Liver (tissue), 9 donors: Measurements from ENCODE around the gene ENAH. TPM values are rescaled to one million over a fixed set of nuclear protein-coding genes. Genes with fewer than 3 reads are reported as not detected.

ENCODE experiments used
- DNase-seq: peaks from one replicate; pipeline ENCODE4 v3.0.0-alpha.2; 2017; ENCODE audit warnings: low spot score
- H3K27ac ChIP-seq, 2 donors: one replicate each; pipeline ENCODE4 v1.7.0; 2013; ENCODE audit warnings: inconsistent platforms in 2 of 2, low read length in 2 of 2, control low read depth in 1 of 2, low read depth in 1 of 2, mild to moderate bottlenecking in 1 of 2
- H3K27me3 ChIP-seq, 4 donors: one replicate each; pipeline versions ENCODE4 v1.6.1 to v1.7.0; 2013; ENCODE audit warnings: low read length in 3 of 4, inconsistent platforms in 1 of 4, mild to moderate bottlenecking in 1 of 4, moderate library complexity in 1 of 4; ENCODE audit not compliant: control insufficient read depth in 4 of 4, insufficient read depth in 4 of 4
- H3K36me3 ChIP-seq, 4 donors: one replicate each; pipeline versions ENCODE4 v1.6.1 to v1.7.0; 2013; ENCODE audit warnings: low read length in 3 of 4, mild to moderate bottlenecking in 3 of 4, low read depth in 1 of 4, moderate library complexity in 1 of 4; ENCODE audit not compliant: control insufficient read depth in 4 of 4, insufficient read depth in 3 of 4
- H3K4me1 ChIP-seq, 4 donors: one replicate each; pipeline versions ENCODE4 v1.6.1 to v1.7.0; 2013; ENCODE audit warnings: low read length in 3 of 4, mild to moderate bottlenecking in 3 of 4, moderate library complexity in 1 of 4; ENCODE audit not compliant: control insufficient read depth in 4 of 4, insufficient read depth in 4 of 4
- H3K4me3 ChIP-seq, 3 donors: one replicate each; pipeline versions ENCODE4 v1.6.1 to v1.7.0; 2013; ENCODE audit warnings: low read length in 3 of 3, control low read depth in 1 of 3, low read depth in 1 of 3, mild to moderate bottlenecking in 1 of 3
- H3K9ac ChIP-seq, 2 donors: one replicate each; pipeline ENCODE4 v1.7.0; 2013; ENCODE audit warnings: low read length in 2 of 2, mild to moderate bottlenecking in 2 of 2, moderate library complexity in 2 of 2, control low read depth in 1 of 2, low read depth in 1 of 2
- H3K9me3 ChIP-seq, 4 donors: one replicate each; pipeline versions ENCODE4 v1.6.1 to v1.7.0; 2013; ENCODE audit warnings: low read length in 3 of 4; ENCODE audit not compliant: control insufficient read depth in 4 of 4
- ATF3 ChIP-seq: IDR thresholded peaks from 2 replicates; pipeline ENCODE4 v1.6.1; 2016; ENCODE audit warnings: antibody characterized with exemption
- EGR1 ChIP-seq, 2 donors: IDR thresholded peaks; 2 replicates each; pipeline ENCODE4 v1.6.1; 2016 to 2018; ENCODE audit warnings: antibody characterized with exemption in 2 of 2, low read depth in 2 of 2
- FOXA1 ChIP-seq: IDR thresholded peaks from 2 replicates; pipeline ENCODE4 v1.6.1; 2016; ENCODE audit warnings: antibody characterized with exemption
- FOXA2 ChIP-seq: IDR thresholded peaks from 2 replicates; pipeline ENCODE4 v1.6.1; 2016; ENCODE audit warnings: antibody characterized with exemption
- GABPA ChIP-seq, 2 donors: IDR thresholded peaks in 1 of 2; conservative IDR thresholded peaks in 1 of 2; 2 replicates each; pipeline ENCODE4 v1.6.1; 2016; ENCODE audit warnings: antibody characterized with exemption in 2 of 2, mild to moderate bottlenecking in 1 of 2, moderate library complexity in 1 of 2
- HNF4A ChIP-seq, 2 donors: conservative IDR thresholded peaks; 2 replicates each; pipeline ENCODE4 v1.6.1; 2016; ENCODE audit warnings: antibody characterized with exemption in 2 of 2, mild to moderate bottlenecking in 2 of 2
- HNF4G ChIP-seq: IDR thresholded peaks from 2 replicates; pipeline ENCODE4 v1.6.1; 2016; ENCODE audit warnings: antibody characterized with exemption
- JUND ChIP-seq, 2 donors: IDR thresholded peaks; 2 replicates each; pipeline ENCODE4 v1.6.1; 2016; ENCODE audit warnings: antibody characterized with exemption in 2 of 2
- NR2F2 ChIP-seq: IDR thresholded peaks from 2 replicates; pipeline ENCODE4 v1.6.1; 2016; ENCODE audit warnings: antibody characterized with exemption
- RAD21 ChIP-seq, 2 donors: IDR thresholded peaks; 2 replicates each; pipeline ENCODE4 v1.6.1; 2016; ENCODE audit warnings: antibody characterized with exemption in 2 of 2, mild to moderate bottlenecking in 2 of 2
- RXRA ChIP-seq, 2 donors: IDR thresholded peaks; 2 replicates each; pipeline ENCODE4 v1.6.1; 2017 to 2018; ENCODE audit warnings: antibody characterized with exemption in 2 of 2, mild to moderate bottlenecking in 1 of 2
- SP1 ChIP-seq: IDR thresholded peaks from 2 replicates; pipeline ENCODE4 v1.6.1; 2018; ENCODE audit warnings: antibody characterized with exemption, mild to moderate bottlenecking
- TAF1 ChIP-seq: conservative IDR thresholded peaks from 2 replicates; pipeline ENCODE4 v1.6.1; 2016; ENCODE audit warnings: antibody characterized with exemption, mild to moderate bottlenecking
- YY1 ChIP-seq: IDR thresholded peaks from 2 replicates; pipeline ENCODE4 v1.6.1; 2016; ENCODE audit warnings: antibody characterized with exemption, mild to moderate bottlenecking
- WGBS: extraction: QIAGEN DNeasy Blood & Tissue Kit; methylation state at CpG from one replicate; pipeline ENCODE4 v1.1.7; 2013; 5-methylcytosine and 5-hydroxymethylcytosine counted together
- polyA plus RNA-seq, 2 donors: library from polyadenylated mRNA; stranded (reverse) in 1 of 2; unstranded in 1 of 2; fragments of 200-250 nt in 1 of 2; fragments of >200 nt in 1 of 2; fragmentation: Nextera tagmentation in 1 of 2; extraction: Ambion mirVana in 1 of 2; gene quantifications; one replicate each; pipeline versions ENCODE4 v1.2.1 to v1.2.3, GENCODE V29; 2013 to 2015
- total RNA-seq, 2 donors: library from RNA; depleted of rRNA; stranded (reverse); fragments of >200 nt; gene quantifications; one replicate each; pipeline ENCODE4 v1.2.3, GENCODE V29; 2014
- TF ChIP-seq, protein P1 (sequence below): IDR thresholded peaks from 2 replicates; pipeline ENCODE4 v1.6.1; 2016; ENCODE audit warnings: antibody characterized with exemption, mild to moderate bottlenecking
- TF ChIP-seq, protein P2 (sequence below): IDR thresholded peaks from 2 replicates; pipeline ENCODE4 v1.6.1; 2016; ENCODE audit warnings: antibody characterized with exemption
- TF ChIP-seq, protein P3 (sequence below): fragments of 150-350 bp; IDR thresholded peaks from 2 replicates; pipeline ENCODE4 v1.5.1; 2017; ENCODE audit warnings: improper control_type of control experiment, low read depth, low read length; ENCODE audit not compliant: missing input control
- TF ChIP-seq, protein P4 (sequence below): IDR thresholded peaks from 2 replicates; pipeline ENCODE4 v1.6.1; 2016; ENCODE audit warnings: antibody characterized with exemption
- donor health status: healthy.
- donor health status: healthy.
- donor health status: healthy.
- donor health status: healthy.
- donor health status: healthy.

ENAH gene
- total and polyA plus RNA-seq, 4 donors: 2.8 to 8.4 (median 4.5) TPM

GRCh38 chr1:225662155-225662554 is 9.2 kb upstream of the ENAH start (continued):
- TF ChIP-seq, protein P1, sequence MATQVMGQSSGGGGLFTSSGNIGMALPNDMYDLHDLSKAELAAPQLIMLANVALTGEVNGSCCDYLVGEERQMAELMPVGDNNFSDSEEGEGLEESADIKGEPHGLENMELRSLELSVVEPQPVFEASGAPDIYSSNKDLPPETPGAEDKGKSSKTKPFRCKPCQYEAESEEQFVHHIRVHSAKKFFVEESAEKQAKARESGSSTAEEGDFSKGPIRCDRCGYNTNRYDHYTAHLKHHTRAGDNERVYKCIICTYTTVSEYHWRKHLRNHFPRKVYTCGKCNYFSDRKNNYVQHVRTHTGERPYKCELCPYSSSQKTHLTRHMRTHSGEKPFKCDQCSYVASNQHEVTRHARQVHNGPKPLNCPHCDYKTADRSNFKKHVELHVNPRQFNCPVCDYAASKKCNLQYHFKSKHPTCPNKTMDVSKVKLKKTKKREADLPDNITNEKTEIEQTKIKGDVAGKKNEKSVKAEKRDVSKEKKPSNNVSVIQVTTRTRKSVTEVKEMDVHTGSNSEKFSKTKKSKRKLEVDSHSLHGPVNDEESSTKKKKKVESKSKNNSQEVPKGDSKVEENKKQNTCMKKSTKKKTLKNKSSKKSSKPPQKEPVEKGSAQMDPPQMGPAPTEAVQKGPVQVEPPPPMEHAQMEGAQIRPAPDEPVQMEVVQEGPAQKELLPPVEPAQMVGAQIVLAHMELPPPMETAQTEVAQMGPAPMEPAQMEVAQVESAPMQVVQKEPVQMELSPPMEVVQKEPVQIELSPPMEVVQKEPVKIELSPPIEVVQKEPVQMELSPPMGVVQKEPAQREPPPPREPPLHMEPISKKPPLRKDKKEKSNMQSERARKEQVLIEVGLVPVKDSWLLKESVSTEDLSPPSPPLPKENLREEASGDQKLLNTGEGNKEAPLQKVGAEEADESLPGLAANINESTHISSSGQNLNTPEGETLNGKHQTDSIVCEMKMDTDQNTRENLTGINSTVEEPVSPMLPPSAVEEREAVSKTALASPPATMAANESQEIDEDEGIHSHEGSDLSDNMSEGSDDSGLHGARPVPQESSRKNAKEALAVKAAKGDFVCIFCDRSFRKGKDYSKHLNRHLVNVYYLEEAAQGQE: no peak
- no peak for TF ChIP-seq RAD21 (IDR thresholded peaks at IDR 0.05)
- no peak for TF ChIP-seq SP1
- TF ChIP-seq, protein P2, sequence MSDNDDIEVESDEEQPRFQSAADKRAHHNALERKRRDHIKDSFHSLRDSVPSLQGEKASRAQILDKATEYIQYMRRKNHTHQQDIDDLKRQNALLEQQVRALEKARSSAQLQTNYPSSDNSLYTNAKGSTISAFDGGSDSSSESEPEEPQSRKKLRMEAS: no peak
- TF ChIP-seq HNF4G: no peak
- no peak for TF ChIP-seq FOXA2
- no peak for TF ChIP-seq JUND (IDR thresholded peaks at IDR 0.05)
- TF ChIP-seq YY1: no peak
- no peak for TF ChIP-seq GABPA (IDR thresholded peaks at IDR 0.05 in 1 of 2, conservative IDR thresholded peaks at IDR 0.05 in 1 of 2)

GRCh38 chr1:225660544-225660946 is 7.6 kb upstream of the ENAH start:
- Histone ChIP-seq H3K4me1 (peaks cover 0 to 1% (median 0%) of the 10 kb centered on the region in 4 donors), H3K9me3 (no peaks in the 10 kb centered on the region), H3K27ac (no peak overlapping the region), H3K4me3 (no peak overlapping the region), H3K36me3 (no peaks in the 10 kb centered on the region), H3K9ac (no peak overlapping the region), H3K27me3 (no peaks in the 10 kb centered on the region)
- DNase-seq: no peak
- TF ChIP-seq GABPA (IDR thresholded peaks at IDR 0.05 in 1 of 2, conservative IDR thresholded peaks at IDR 0.05 in 1 of 2) (no peak), ATF3 (no peak), NR2F2 (no peak), HNF4G (no peak), FOXA2 (no peak), SP1 (no peak), EGR1 (IDR thresholded peaks at IDR 0.05; ENCODE audit: low read depth in 2 of 2) (no peak), HNF4A (conservative IDR thresholded peaks at IDR 0.05) (no peak), YY1 (no peak), RXRA (IDR thresholded peaks at IDR 0.05) (no peak), FOXA1 (no peak), TAF1 (no peak), JUND (IDR thresholded peaks at IDR 0.05) (no peak), RAD21 (IDR thresholded peaks at IDR 0.05) (no peak)
- TF ChIP-seq, protein P3, sequence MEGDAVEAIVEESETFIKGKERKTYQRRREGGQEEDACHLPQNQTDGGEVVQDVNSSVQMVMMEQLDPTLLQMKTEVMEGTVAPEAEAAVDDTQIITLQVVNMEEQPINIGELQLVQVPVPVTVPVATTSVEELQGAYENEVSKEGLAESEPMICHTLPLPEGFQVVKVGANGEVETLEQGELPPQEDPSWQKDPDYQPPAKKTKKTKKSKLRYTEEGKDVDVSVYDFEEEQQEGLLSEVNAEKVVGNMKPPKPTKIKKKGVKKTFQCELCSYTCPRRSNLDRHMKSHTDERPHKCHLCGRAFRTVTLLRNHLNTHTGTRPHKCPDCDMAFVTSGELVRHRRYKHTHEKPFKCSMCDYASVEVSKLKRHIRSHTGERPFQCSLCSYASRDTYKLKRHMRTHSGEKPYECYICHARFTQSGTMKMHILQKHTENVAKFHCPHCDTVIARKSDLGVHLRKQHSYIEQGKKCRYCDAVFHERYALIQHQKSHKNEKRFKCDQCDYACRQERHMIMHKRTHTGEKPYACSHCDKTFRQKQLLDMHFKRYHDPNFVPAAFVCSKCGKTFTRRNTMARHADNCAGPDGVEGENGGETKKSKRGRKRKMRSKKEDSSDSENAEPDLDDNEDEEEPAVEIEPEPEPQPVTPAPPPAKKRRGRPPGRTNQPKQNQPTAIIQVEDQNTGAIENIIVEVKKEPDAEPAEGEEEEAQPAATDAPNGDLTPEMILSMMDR: no peak
- TF ChIP-seq, protein P2: no peak
- TF ChIP-seq, protein P4, sequence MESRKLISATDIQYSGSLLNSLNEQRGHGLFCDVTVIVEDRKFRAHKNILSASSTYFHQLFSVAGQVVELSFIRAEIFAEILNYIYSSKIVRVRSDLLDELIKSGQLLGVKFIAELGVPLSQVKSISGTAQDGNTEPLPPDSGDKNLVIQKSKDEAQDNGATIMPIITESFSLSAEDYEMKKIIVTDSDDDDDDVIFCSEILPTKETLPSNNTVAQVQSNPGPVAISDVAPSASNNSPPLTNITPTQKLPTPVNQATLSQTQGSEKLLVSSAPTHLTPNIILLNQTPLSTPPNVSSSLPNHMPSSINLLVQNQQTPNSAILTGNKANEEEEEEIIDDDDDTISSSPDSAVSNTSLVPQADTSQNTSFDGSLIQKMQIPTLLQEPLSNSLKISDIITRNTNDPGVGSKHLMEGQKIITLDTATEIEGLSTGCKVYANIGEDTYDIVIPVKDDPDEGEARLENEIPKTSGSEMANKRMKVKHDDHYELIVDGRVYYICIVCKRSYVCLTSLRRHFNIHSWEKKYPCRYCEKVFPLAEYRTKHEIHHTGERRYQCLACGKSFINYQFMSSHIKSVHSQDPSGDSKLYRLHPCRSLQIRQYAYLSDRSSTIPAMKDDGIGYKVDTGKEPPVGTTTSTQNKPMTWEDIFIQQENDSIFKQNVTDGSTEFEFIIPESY: no peak
- TF ChIP-seq, protein P1: no peak
- WGBS: 79% methylated on average over 1 of the region's 1 CpG
